Heart left ventricle (tissue), 16 donors: ENCODE measurements around the gene BACH2. TPM values are rescaled to one million over a fixed set of nuclear protein-coding genes. Genes with fewer than 3 reads are reported as not detected.
"Not testable (repeated sequence)": the region's sequence is repeated elsewhere in the genome, so short reads cannot be mapped to it uniquely, and the experiment has no call there.

Experiments used
- ATAC-seq, 4 donors: fragments of 200-7000 bp; cut with Tn5 transposase; one replicate each; pipeline ENCODE4 v1.9.1; 2020 to 2022; ENCODE audit warnings: moderate library complexity in 4 of 4, mild to moderate bottlenecking in 3 of 4, moderate number of reproducible peaks in 1 of 4
- DNase-seq, 5 donors: peaks; one replicate each; pipeline ENCODE4 v3.0.0-alpha.2; 2020
- H3K27ac ChIP-seq, 12 donors: fragments of 200-600 bp; sonication (generic) in 4 of 12; one replicate each; pipeline versions ENCODE4 v1.5.0 to v1.8.0; 2016 to 2022; ENCODE audit warnings: mild to moderate bottlenecking in 2 of 12
- H3K27me3 ChIP-seq, 9 donors: fragments of 200-600 bp; sonication (generic) in 2 of 9; one replicate each; pipeline versions ENCODE4 v1.5.1 to v1.8.0; 2016 to 2022; ENCODE audit warnings: mild to moderate bottlenecking in 3 of 9
- H3K36me3 ChIP-seq, 9 donors: fragments of 200-600 bp; sonication (generic) in 2 of 9; one replicate each; pipeline versions ENCODE4 v1.5.0 to v1.8.0; 2018 to 2022; ENCODE audit warnings: mild to moderate bottlenecking in 2 of 9
- H3K4me1 ChIP-seq, 12 donors: fragments of 200-600 bp; sonication (generic) in 4 of 12; one replicate each; pipeline versions ENCODE4 v1.5.0 to v1.8.0; 2016 to 2022; ENCODE audit warnings: mild to moderate bottlenecking in 3 of 12
- H3K4me3 ChIP-seq, 12 donors: fragments of 200-600 bp; sonication (generic) in 4 of 12; one replicate each; pipeline versions ENCODE4 v1.5.0 to v1.8.0; 2017 to 2022; ENCODE audit warnings: mild to moderate bottlenecking in 9 of 12, moderate library complexity in 4 of 12
- H3K9me3 ChIP-seq, 12 donors: fragments of 200-600 bp; sonication (generic) in 4 of 12; one replicate each; pipeline versions ENCODE4 v1.5.0 to v1.8.0; 2016 to 2022; ENCODE audit warnings: mild to moderate bottlenecking in 1 of 12
- CTCF ChIP-seq, 12 donors: fragments of 200-600 bp; sonication (generic) in 4 of 12; IDR thresholded peaks; one replicate each; pipeline versions ENCODE4 v1.5.0 to v1.8.0; 2018 to 2022; ENCODE audit warnings: antibody characterized with exemption in 12 of 12, mild to moderate bottlenecking in 5 of 12
- POLR2A ChIP-seq, 2 donors: fragments of 450-650 bp; IDR thresholded peaks; one replicate each; pipeline ENCODE4 v1.6.1; 2017; ENCODE audit warnings: antibody characterized with exemption in 2 of 2, mild to moderate bottlenecking in 2 of 2, moderate library complexity in 2 of 2
- WGBS, 4 donors: extraction: QIAGEN DNeasy Blood & Tissue Kit in 2 of 4; methylation state at CpG; one replicate each; pipeline versions ENCODE4 v1.1.5 to v1.1.7; 2013 to 2018; 5-methylcytosine and 5-hydroxymethylcytosine counted together
- intact Hi-C, 10 donors: fragments of 100-400 bp; cut with DNase I; formaldehyde crosslinking; loops; one replicate each; pipeline versions ENCODE4 v1.11.1 to v1.14.2; 2022
- polyA plus RNA-seq, 2 donors: library from polyadenylated mRNA; stranded (reverse); fragments of 200-250 nt; gene quantifications; one replicate each; pipeline ENCODE4 v1.2.3, GENCODE V29; 2013
- total RNA-seq, 9 donors: library from RNA; depleted of rRNA in 2 of 9; stranded (reverse); fragments of >200 nt in 2 of 9; fragmentation: NEBNext Ultra II Directional in 3 of 9; extraction: Animal tissue kit (Norgen Biotek cat#: 25700) in 3 of 9; gene quantifications; one replicate each; pipeline versions ENCODE4 v1.1.0 to v1.2.4, GENCODE V29; 2016 to 2023
- donor health status: ischemic (EF 13 %, LVEDD 7.1; RV severe dilation, severe dysfunction).
- donor health status: healthy with polysubstance abuse.
- donor health status: DM: no; HTN: yes; CAD: no.
- donor health status: DM: no; HTN: no; CAD: no.
- donor health status: ischemic (EF 25% LVEDD 6.9; RV normal size, moderate dysfunction).
- donor health status: ischemic (EF 25% LVEDD 5.7; RV mildly dilated, moderate dysfunction).
- donor health status: healthy.
- donor health status: DM: yes; HTN: yes; CAD: no.
- donor health status: ischemic (EF 35%, LVEDD 5.7; RV mildly dilated, moderate dysfunction).
- donor health status: nonischemic (EF 11% LVEDD 7.7; RV severe dilation, severe dysfunction).
- donor health status: DM: yes; HTN: yes; CAD: no.
- donor health status: PGD.
- donor health status: ischemic (EF 29% LVEDD 5.4; RV normal size, mild dysfunction).
- donor health status: nonischemic (EF 23%, LVEDD 6.1; RV moderate dilation, normal function).

The BACH2 gene
- total and polyA plus RNA-seq, 11 donors = 0.23 to 8.4 (median 1.5) TPM

- peaks cover 0 to 7% (median 0%) of the 10 kb centered on the region in 12 donors for H3K4me1 ChIP-seq
- 74 to 84% (median 81%) methylated on average over 1 of the region's 1 CpG for WGBS, 4 donors
- no peak overlapping the region for H3K4me3 ChIP-seq
- TF ChIP-seq CTCF (IDR thresholded peaks at IDR 0.05) (no peak), POLR2A (IDR thresholded peaks at IDR 0.05) (no peak)
- ATAC-seq = no peak
- no peaks in the 10 kb centered on the region for H3K27me3 ChIP-seq
- H3K9me3 ChIP-seq = no peaks in the 10 kb centered on the region
- H3K36me3 ChIP-seq = no peaks in the 10 kb centered on the region
- DNase-seq = no peak
- intact Hi-C loops = no loop called here
- no peak overlapping the region for H3K27ac ChIP-seq
Observed at GRCh38 chr6:90333928-90334327, 37.3 kb upstream of the BACH2 start.

GRCh38 chr6:90332978-90333543, 36.4 kb upstream of the BACH2 start:
- WGBS, 4 donors = 69 to 83% (median 74%) methylated on average over 2 of the region's 2 CpGs
- H3K27me3 ChIP-seq, H3K4me1 ChIP-seq, H3K27ac ChIP-seq, ATAC-seq, DNase-seq, intact Hi-C loops, H3K9me3 ChIP-seq, H3K36me3 ChIP-seq, H3K4me3 ChIP-seq: not testable (repeated sequence)

GRCh38 chr6:90329386-90330077, 32.9 kb upstream of the BACH2 start:
- no peaks in the 10 kb centered on the region for H3K27me3 ChIP-seq
- WGBS, 4 donors = 55 to 65% (median 58%) methylated on average over 2 of the region's 2 CpGs
- peaks cover 0 to 7% (median 0%) of the 10 kb centered on the region in 12 donors for H3K4me1 ChIP-seq
- ATAC-seq = no peak
- no peak for DNase-seq
- TF ChIP-seq CTCF (IDR thresholded peaks at IDR 0.05) = no peak
- no peak for TF ChIP-seq POLR2A (IDR thresholded peaks at IDR 0.05)
- H3K27ac ChIP-seq = no peak overlapping the region
- no peaks in the 10 kb centered on the region for H3K36me3 ChIP-seq
- no peak overlapping the region for H3K4me3 ChIP-seq
- intact Hi-C loops = no loop called here
- no peaks in the 10 kb centered on the region for H3K9me3 ChIP-seq

- Histone ChIP-seq H3K36me3 (no peaks in the 10 kb centered on the region), H3K27me3 (no peaks in the 10 kb centered on the region), H3K4me1 (peaks cover 0 to 7% (median 0%) of the 10 kb centered on the region in 12 donors), H3K9me3 (no peaks in the 10 kb centered on the region), H3K27ac (no peak overlapping the region), H3K4me3 (no peak overlapping the region)
- TF ChIP-seq POLR2A (IDR thresholded peaks at IDR 0.05) = no peak
- no peak for TF ChIP-seq CTCF (IDR thresholded peaks at IDR 0.05)
- intact Hi-C loops = no loop called here
- DNase-seq = no peak
- ATAC-seq = no peak
- WGBS, 4 donors = 90 to 96% (median 92%) methylated on average over 1 of the region's 1 CpG
Observed at GRCh38 chr6:90328004-90328403, 31.4 kb upstream of the BACH2 start.
